Measurements from ENCODE around the gene ANGEL1. TPM values are rescaled to one million over a fixed set of nuclear protein-coding genes. Genes with fewer than 3 reads are reported as not detected.
A peak's percentile ranks its signal among the peaks of the same experiment; 100 is the strongest.

ANGEL1 gene
- total and polyA plus RNA-seq, 12 donors, result 5.5 to 17.1 (median 12.0) TPM

GRCh38 chr14:76771437-76771980 is 41.2 kb downstream of the ANGEL1 start:
- Histone ChIP-seq H3K27me3 (peaks cover 0 to 3% (median 0%) of the 10 kb centered on the region in 7 donors), H3K9me3 (no peaks in the 10 kb centered on the region), H3K36me3 (peaks cover 0 to 48% (median 0%) of the 10 kb centered on the region in 9 donors), H3K4me3 (no peak overlapping the region), H3K4me1 (peaks cover 33 to 93% (median 66%) of the 10 kb centered on the region in 9 donors), H3K27ac (peak overlapping the region in 7 of 10 donors; percentile 34 to 95 (median 81))
- WGBS, 2 donors, result 86 to 90% methylated on average over 9 of the region's 9 CpGs
- TF ChIP-seq, protein P1, sequence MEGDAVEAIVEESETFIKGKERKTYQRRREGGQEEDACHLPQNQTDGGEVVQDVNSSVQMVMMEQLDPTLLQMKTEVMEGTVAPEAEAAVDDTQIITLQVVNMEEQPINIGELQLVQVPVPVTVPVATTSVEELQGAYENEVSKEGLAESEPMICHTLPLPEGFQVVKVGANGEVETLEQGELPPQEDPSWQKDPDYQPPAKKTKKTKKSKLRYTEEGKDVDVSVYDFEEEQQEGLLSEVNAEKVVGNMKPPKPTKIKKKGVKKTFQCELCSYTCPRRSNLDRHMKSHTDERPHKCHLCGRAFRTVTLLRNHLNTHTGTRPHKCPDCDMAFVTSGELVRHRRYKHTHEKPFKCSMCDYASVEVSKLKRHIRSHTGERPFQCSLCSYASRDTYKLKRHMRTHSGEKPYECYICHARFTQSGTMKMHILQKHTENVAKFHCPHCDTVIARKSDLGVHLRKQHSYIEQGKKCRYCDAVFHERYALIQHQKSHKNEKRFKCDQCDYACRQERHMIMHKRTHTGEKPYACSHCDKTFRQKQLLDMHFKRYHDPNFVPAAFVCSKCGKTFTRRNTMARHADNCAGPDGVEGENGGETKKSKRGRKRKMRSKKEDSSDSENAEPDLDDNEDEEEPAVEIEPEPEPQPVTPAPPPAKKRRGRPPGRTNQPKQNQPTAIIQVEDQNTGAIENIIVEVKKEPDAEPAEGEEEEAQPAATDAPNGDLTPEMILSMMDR (IDR thresholded peaks at IDR 0.05), result no peak
- intact Hi-C loops (cut with DNase I), result no loop called here
- no peak for ATAC-seq
- no peak for DNase-seq

- intact Hi-C loops (cut with DNase I), result no loop called here
- TF ChIP-seq, protein P1 (IDR thresholded peaks at IDR 0.05), result no peak
- H3K36me3 ChIP-seq, result peaks cover 0 to 50% (median 1%) of the 10 kb centered on the region in 9 donors
- WGBS, 2 donors, result 86% methylated on average over 10 of the region's 10 CpGs
- H3K9me3 ChIP-seq, result no peaks in the 10 kb centered on the region
- peaks cover 0 to 3% (median 0%) of the 10 kb centered on the region in 7 donors for H3K27me3 ChIP-seq
- no peak for DNase-seq
- no peak overlapping the region for H3K4me3 ChIP-seq
- no peak for ATAC-seq
- H3K27ac ChIP-seq, result peak overlapping the region in 8 of 10 donors; percentile 0 to 95 (median 59)
- peaks cover 33 to 93% (median 62%) of the 10 kb centered on the region in 9 donors for H3K4me1 ChIP-seq
These were observed 41.9 kb downstream of the ANGEL1 start for GRCh38 chr14:76770521-76771436.

DNA sequence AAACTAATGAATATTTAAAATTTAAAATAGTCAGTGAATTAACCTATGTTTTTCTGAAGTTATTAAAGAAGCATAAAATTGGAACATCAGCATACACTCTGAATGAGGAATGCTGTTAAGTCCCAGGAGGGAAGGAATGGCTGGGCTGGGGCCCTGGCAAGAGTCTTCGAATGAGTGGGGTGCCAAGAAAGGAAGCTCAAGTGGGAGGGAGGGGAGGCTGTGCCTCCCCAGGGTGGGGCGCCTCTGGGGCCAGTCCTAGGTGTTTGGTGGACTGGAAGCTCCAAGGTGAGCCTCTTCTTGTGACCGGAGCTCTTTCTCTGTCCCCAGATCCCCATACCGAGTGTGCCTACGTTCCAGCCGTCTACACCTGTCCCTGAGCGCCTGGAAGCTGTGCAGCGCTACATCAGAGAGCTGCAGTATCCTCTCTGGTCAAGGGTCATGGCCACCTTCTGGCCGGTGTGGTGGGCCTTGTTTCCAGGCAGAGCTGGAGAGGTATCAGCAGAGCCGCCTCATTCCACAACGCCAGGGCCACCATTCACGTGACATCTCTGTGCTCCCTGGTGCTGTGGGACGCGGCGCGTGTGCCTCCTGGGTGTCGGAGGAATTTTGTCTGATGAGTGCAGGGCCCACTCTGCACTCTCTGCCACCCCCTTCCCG is 42.9 kb downstream of the ANGEL1 start:
- Histone ChIP-seq H3K4me1 (peaks cover 33 to 99% (median 69%) of the 10 kb centered on the region in 9 donors), H3K4me3 (no peak overlapping the region), H3K9me3 (no peaks in the 10 kb centered on the region), H3K36me3 (peaks cover 0 to 44% (median 6%) of the 10 kb centered on the region in 9 donors), H3K27ac (peak overlapping the region in 8 of 10 donors; percentile 3 to 95 (median 76)), H3K27me3 (peaks cover 0 to 3% (median 0%) of the 10 kb centered on the region in 7 donors)
- intact Hi-C loops (cut with DNase I), result loop anchor here in 3 of 10 donors (5.0 kb wide), 3 partner anchors 42 to 57 kb away; no protein-coding TSS in a partner anchor
- ATAC-seq (no peak), DNase-seq (no peak)
- 86% methylated on average over 18 of the region's 18 CpGs for WGBS, 2 donors
- TF ChIP-seq, protein P1 (IDR thresholded peaks at IDR 0.05), result no peak
